ENCODE measurements around the gene NME7.
"Not testable (repeated sequence)": the region's sequence is repeated elsewhere in the genome, so short reads cannot be mapped to it uniquely, and the experiment has no call there.

The NME7 gene

GRCh38 chr1:169234780-169235179 lies 132.8 kb downstream of the NME7 start:
- DNase-seq (ENCODE audit: low read depth): no peak

DNA sequence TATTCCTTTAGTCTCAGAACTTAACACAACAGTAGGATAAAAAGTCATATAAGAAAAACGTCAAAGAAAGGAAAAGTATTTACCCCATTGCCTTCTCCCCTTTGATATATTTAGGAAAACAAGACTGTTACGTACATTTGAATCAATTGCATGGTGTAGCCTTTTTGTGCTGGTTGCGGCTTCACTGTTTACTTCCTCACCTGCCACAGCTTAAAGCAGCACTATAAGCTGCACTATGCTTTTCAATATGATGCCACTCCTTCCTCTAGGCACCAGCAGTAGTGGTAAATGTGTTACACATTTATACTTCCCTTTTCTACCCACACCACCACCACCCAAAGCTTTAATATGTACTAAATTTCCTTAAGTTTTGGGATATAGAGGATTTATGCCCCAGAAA lies 150.0 kb downstream of the NME7 start:
- DNase-seq (ENCODE audit: low read depth): no peak

GRCh38 chr1:169214598-169214997 lies 153.0 kb downstream of the NME7 start:
- no peak for DNase-seq (ENCODE audit: low read depth)

GRCh38 chr1:169212088-169212487 lies 155.5 kb downstream of the NME7 start:
- DNase-seq (ENCODE audit: low read depth): no peak

DNA sequence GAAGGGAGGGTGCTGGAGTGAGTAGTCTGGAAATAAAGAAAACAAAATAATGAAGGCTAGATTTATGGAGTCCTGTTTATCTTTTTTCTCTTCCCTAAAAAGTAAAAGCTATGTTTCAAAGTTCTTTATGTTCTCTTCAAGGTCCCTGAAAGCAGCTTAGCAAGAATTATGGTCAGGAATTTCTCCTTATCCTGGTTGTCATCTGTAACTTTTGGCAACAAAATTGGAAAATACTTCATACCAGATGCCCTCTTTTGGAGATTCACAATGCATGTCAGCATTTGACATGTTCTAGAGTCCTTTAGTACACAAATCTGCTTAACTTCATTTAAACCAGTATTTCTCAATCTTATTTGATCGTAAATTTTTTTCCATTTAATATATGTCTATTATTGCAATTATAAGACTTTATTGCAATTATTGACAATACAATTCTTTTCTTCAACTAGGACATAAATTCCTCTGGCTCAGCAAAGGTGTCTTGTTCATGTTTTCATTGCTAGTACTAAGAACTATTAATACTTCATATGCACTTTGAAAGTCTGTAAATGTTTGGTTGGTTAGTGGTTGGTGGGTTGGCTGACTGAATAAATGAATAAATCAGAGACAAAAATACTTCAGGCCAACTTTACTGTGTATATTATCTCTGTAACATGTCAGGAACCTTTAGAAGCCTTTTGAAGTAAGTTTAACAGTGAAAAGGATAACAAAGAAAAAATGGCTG lies 159.6 kb downstream of the NME7 start:
- peak; percentile 68 for DNase-seq (ENCODE audit: low read depth)

DNA sequence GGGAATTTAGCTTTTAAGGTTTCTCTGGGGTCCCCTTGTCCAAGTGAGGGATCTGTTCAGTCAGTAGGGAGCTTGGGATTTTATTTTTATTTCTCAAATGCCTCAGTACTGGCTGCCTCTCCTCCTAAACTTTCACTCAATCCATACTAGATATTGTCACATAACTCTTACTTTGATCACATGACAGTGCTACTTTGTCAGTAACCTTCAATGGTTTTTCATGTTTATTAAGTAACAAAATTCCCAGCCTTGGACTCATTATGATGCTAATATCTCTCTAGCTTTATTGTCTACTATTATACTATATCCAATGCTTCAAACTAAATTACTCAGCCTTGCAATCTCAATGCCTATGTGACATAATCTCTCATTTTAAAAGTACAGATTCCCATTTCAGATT lies 163.4 kb downstream of the NME7 start:
- DNase-seq (ENCODE audit: low read depth): no peak

- DNase-seq (ENCODE audit: low read depth): no peak
These were observed 164.6 kb downstream of the NME7 start for GRCh38 chr1:169202791-169203665.

GRCh38 chr1:169201084-169201619 lies 166.4 kb downstream of the NME7 start:
- peak; percentile 66 for DNase-seq (ENCODE audit: low read depth)

DNA sequence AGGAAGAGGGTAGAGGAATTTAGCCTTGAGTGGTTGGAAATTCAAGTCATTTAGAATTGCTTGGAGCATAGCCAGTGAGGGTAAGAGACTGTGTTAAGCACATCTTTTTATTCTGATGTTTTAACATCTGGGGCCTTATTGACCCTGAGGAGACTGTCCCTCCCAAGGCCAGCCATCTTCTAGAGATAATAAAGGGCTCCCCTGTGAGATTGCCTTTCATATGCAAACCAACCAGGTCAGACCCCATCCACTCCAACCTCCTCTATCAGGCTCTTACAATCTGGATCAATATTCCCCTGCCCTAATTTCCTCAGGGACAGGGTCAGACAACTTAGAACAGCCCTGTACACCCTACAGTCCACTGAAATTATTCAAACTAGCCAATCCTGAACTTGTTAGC lies 167.3 kb downstream of the NME7 start:
- no peak for DNase-seq (ENCODE audit: low read depth)

DNA sequence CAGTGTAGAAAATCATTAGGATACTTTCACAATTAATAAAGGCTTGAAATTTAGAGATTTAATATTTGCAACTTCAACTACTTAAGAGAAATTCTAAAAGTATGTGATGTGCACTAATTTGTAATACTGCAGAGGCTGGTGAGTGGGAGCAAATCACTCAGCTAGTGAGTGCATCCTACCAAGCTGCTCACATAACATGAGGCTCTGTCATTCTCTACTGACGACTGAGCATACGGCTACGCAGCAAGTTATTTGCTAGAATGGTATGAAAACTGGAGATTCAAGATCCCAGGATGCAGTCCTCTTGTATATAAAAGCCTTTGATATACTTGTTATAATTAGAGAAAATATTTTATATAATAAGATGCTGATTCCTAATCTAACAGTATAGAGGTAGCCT lies 171.0 kb downstream of the NME7 start:
- peak; percentile 7 for DNase-seq (ENCODE audit: low read depth)

GRCh38 chr1:169196161-169196560 lies 171.4 kb downstream of the NME7 start:
- DNase-seq (ENCODE audit: low read depth): no peak

DNA sequence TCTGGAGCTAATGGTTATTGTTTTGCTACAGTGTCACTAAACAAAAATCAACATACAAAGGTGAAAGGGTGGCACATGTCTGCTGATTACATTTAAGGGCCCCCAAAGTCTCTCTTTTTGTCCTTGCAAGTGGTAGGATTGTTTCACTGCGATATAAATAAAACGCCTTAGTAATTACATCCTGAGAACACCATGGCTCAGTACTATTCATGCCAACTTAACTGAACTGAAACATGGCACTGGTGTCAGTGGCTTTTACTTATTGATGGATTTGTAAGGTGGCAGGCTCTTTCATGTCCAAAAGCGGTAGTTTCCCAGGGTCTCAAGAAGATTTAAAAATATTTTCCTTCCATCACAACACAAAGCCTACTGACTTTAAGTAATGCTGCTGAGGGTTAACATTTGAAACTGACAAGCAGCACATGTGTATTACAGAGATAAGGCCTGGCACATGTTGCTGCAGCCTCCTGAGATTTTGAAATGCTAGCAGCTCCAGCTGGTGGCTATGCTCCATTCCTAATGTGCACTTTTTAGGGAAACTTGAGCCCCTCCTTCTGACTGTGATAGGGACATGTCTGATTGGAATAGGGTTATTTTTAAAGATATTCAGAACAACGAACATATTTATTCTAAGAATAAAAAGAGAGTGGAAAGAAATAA lies 174.3 kb downstream of the NME7 start:
- peak; percentile 59 for DNase-seq (ENCODE audit: low read depth)

DNA sequence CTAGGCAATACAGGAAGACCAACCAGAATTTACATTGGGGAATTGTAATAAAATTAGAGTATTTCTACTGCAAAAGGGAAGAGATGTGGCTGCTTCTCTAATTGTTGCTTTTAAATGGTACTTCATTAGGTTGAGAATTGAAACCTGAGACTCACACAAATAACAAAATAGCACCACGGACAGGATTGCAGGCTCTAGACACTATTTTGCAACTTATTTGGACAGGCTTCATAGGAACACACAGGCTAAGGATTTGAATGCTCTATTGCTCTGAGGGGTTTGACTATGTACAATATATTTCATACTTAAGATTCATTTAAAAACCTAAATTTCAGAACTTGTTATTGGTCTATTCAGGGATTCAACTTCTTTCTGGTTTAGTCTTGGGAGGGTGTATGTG lies 181.5 kb downstream of the NME7 start:
- peak; percentile 7 for DNase-seq (ENCODE audit: low read depth)

- DNase-seq (ENCODE audit: low read depth): no peak
These were observed 182.8 kb downstream of the NME7 start for GRCh38 chr1:169184812-169185211.

DNA sequence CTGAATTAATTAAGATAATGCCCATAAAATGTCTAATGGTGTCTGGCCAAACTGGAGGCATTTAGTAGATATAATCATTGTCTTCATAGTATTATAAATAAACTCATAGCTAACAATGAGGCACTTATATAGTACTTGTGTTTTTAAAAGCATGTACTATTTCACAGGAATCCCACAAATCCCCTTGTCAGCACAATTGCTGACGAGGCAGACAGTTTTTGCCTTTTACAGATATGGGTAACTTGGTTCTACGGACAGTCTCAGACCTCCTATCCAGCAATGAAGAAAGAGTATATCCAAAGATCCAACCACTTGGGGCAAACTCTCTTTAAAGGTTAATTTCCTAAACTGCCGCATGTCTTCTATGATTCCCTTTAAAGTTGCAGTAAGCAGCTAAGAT lies 187.4 kb downstream of the NME7 start:
- no peak for DNase-seq (ENCODE audit: low read depth)

GRCh38 chr1:169179431-169179830 lies 188.2 kb downstream of the NME7 start:
- DNase-seq (ENCODE audit: low read depth): not testable (repeated sequence)

DNA sequence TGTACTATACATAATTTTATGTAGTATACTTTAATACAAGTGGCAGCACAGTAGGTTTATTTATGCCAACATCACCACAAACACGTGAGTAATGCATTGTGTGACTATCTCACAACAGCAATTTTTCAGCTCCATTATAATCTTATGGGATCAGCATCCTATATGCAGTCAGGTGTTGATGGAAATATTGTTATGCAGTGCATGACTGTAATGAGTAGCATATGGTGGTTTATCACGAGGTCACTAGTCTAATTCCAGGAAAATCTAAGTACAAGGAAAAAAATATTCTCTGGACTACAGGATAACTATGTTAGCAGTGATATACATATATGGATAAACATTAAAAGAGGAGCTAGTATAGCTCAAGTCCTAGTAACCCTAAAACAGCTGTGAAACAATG lies 192.1 kb downstream of the NME7 start:
- DNase-seq (ENCODE audit: low read depth): no peak

DNA sequence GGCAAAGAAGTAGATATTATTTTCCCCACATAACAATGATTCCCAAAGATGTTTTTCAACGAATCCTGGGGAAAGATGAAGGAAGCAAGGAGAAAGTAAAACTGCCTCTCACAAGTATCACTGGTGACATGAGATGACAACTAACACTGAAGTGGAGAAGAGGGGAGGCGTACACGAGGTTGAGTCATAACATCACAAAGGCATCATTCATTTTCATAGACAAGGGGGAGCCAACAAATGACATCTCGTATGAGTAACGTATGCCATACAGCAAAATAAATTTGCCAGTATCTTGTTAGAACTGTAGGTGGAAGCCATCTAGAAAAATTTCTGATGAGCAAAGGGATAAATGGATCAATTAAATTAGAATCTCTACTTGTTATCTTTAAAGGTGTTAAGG lies 204.5 kb downstream of the NME7 start:
- DNase-seq (ENCODE audit: low read depth): no peak

DNA sequence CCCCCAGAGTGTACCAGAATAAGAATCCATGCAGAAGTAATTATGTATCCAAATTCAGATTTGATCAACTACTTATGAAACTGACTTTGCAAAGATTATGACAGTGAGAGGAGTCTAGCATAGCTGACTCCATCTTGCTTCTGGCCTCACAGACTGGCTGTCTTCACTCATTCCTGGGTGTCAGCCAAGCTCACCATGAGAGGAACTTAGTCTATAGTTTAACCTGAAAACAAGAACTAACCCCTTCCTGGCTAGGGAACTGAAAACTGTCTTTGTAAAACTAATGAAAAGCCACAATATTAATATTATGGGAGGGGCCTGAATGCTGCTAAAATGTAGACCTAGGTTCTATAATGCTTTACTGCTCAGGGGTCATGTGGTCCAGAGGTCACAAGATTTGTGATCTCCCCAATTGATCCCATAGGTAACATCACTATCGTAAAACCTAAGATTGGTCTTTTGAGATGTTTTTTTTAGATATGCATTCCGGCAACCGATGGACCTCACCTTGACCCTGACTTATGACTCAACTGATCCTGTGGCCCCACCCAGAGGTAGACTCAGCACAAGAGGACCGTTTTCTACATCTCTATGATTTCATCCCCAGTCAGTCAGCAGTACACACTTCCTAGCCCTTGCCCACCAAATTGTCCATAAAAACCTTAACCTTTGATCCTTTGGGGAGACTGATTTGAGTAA lies 206.0 kb downstream of the NME7 start:
- no peak for DNase-seq (ENCODE audit: low read depth)

DNA sequence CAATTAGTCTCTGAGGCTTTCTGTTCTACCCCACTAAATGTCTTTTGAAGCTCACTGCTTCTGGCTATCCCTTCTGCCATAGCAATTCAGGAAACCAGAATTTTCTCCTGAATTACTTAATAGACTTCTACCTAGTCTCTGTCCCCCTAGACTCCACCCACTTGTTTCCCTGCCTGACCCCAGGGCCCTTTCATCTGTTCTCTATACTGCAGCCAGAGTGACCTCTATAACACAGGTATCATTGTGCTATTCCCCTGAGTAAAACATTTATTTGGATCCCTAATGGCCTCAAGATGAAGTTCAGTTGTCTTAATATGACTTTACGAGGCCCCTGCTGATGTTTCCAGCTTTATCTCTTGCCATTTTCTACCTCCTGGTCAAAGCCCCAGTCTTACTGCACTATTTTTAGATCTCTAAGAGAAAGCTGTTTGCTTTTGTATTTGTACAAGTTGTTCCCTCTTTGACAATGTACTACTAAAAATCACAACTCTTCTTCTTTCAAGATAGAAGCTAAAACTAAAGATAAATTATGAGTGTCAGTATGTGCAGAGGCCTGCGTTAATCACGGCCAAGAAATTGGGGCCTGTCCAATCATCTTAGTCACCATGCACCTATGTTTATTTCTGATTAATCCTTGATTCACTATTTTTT lies 206.6 kb downstream of the NME7 start:
- DNase-seq (ENCODE audit: low read depth): peak; percentile 74

DNA sequence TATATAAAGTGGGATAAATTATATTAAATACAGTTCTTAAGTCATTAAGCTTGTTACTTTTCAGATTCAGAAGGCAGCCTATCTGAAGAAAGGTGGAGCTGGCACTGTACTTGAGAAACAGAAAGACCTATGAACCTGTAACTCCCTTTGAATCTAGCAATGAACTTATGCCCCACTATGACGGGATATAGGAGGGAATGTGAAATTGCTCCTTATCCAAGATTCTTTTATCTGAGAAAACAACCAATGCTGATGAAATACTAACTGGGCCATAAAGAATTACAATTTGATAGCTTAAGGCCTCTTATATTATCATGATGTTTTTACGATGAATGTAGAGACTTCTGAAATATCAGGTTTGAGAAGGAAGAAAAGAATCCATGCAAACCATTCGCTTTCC lies 211.0 kb downstream of the NME7 start:
- DNase-seq (ENCODE audit: low read depth): no peak

DNA sequence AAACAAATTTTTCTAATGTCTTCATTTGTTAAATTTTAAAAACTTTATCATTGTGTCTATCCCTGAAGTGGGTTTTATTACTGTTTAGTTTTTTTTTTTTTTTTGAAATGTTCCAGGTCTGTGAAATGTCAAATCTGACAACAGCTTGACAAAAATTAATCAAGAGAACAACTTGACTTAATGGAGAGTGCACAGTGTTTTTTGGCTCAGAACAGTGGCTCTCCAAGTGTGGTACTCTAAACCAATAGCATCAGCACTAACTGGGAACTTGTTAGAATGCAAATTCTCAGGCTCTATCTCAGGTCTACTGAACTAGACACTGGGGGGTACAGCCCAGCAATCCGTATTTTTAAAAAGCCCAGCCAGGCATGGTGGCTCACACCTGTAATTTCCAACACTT lies 211.9 kb downstream of the NME7 start:
- DNase-seq (ENCODE audit: low read depth): no peak

Measured in amniotic epithelial cell (primary cell).